ENCODE data around the gene PITPNC1.
"Not testable (repeated sequence)": the region's sequence is repeated elsewhere in the genome, so short reads cannot be mapped to it uniquely, and the experiment has no call there.

The PITPNC1 gene

DNA sequence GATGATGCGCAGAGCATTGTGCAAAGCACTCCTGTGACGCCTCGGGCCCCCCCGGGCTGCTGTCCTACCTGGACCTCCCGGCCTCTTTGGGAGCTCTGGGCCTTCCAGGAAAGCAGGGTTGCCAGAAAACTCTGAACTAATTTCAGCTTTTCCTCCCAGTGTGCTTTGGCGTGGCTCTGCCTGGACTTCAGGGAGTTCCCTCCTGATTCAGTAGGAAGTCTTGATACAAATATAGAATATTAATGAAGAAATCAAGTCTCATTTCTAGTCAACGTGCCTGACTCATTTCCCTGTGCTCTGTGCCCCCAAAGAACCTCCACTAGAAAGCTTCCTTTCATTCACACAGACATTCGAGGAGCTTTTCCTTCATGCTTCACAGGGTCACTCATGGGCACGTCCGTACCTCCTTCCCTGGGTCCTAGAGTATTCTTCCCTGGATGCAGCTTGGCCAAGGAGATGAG is 256.7 kb downstream of the PITPNC1 start:
- DNase-seq = no peak

DNA sequence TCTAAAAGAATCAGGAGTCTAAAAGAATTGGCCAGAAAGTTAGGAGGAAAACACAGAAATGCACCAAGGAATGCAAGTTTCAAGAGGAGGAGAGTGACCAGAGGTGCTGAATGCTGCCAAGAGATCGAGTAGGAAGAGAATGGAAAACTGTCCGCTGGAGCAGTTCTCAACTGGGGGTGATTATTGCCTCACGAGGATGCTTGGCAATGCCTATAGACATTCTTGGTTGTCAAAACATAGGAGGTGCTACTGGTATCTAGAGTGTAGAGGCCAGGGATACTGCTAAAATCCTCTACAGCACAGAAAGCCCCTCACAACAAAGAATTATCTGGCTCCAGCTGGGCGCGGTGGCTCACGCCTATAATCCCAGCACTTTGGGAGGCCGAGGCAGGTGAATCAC is 258.6 kb downstream of the PITPNC1 start:
- no peak for DNase-seq

DNA sequence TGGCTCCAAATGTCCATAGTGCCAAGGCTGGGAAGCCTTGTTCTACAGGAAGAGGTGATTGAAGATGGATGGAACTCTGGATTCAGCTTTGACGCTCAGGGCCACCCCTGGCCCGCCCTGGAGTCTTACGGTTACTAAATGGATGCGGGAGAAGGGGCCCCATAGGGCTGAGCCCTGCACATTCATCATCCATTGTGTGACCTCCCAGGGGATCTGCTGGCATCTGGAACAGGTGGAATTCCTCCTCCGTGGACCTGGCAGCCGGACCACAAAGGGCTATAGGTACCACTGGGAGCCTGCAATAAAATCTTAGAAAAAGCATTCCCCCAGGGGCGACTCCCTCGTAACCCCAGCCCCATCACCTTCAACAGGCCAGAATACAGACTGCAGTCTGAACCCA is 259.2 kb downstream of the PITPNC1 start:
- no peak for DNase-seq

DNA sequence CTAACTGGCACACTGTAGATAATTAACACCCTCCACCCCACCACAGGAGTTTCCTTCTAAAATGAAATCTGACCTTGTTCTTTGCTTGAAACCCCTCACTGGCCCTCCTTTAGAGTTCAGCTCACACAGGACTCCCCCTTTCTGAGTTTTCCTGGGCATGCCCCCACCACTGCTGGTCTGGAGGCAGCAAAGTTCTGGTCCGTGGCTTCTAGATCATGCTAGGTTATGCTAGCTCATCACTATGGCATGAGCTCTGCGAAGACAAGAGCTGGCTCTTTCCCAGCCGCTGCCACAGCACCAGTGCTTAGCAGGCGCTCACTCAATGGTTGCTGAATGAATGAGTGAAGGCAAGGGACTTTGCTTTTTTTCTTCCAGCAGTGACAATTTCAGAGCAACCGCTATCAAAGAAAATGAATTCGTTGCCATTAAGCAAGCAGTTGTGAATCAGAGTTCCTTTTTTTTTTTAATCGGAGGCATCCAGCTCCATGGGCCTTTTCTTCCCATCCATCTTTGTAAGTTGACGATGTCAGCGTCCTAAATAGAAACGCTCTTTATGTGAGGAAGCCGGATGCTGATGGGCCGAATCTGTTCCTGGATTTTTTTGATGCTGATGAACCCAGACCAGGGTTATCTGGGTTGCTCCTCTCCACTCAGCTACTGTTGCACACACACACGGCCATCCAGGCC is 259.9 kb downstream of the PITPNC1 start:
- no peak for DNase-seq

DNA sequence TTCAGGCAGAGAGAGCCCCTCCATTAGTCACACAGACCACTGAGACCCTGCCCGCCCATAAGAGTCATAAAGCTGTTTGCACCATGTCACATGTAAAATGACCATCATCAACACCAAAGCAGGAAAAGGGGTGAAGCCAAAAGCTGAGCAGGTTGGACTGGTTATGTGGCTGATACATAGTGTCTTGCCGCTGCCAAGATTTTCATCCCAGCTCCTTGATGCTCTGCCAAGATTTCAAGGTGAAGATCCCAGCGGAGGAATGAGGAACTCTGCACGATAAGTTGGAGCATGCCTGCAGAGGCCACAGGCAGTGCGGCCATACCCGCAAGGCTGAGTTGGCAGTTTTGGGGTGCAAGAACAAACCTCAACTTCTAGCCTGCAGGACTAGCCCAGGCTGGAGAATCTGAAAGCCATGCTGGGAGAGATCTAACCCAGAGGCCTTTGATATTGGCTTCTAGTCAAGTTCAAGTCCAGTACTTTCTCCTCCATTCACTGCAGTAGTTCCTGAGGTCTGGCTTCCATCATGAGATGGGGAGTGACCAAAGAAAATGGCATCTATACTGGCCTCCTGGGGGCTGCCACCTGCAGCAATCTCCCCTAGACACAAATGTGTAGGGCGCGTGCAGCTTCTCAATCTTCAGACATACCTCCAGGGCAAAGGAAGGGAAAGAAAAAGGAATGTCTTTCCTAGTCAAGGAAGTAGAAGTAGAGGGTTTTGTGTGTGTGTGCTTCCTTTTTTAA is 261.0 kb downstream of the PITPNC1 start:
- no peak for DNase-seq

DNA sequence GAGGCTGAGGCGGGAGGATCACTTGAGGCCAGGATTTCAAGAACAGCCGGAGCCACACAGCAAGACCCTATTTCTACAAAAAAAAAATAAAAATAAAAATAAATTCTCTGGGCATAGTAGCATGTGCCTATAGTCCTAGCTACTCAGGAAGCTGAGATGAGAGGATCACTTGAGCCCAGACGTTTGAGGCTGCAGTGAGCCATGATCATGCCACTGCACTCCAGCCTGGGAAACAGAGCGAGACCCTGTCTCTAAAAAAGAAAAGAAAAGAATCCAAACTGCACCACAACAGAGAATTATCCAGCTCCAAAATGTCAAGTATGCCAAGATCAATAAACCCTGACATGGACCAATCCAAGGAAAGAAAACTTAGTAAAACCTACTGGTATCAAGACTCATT is 261.8 kb downstream of the PITPNC1 start:
- no peak for DNase-seq

DNA sequence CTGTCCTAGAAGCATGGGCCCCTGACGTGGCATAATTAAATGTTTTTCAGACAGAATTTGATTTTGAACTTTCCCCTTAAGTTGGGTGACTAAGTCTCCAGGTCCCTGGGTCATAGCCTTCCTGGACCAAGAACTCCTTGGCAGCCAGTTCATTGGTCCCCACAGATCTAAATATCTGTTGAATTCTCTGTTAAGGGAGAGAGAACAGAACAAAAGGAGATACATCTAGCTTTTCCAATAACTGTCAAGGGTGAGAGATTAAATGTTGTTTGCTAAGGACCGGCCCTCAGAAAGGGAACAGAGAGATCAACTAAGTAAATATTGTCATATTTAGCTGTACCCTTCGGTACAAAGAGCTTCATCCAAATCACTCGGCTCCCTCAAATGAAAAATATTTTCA is 262.5 kb downstream of the PITPNC1 start:
- DNase-seq = no peak

DNA sequence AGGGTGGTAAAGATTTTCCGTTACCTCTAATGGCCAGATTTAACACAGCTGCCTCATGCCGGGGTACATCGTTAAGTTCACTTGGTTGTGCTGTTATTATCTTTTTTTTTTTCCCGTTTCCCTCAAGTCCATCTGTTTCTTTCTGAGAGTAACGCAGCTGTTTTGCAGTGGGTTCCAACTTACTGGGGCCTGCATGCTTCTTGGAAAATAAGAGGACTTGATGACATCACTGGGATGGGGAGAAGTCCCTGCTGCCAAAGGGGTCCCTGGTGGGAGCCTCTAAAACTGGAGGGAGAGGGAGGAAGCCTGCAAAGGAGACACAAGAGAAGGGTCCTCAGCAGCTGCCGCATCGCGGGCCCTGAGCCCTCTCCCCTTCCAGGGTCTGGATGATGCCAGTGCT is 262.9 kb downstream of the PITPNC1 start:
- DNase-seq = peak; percentile 65

DNA sequence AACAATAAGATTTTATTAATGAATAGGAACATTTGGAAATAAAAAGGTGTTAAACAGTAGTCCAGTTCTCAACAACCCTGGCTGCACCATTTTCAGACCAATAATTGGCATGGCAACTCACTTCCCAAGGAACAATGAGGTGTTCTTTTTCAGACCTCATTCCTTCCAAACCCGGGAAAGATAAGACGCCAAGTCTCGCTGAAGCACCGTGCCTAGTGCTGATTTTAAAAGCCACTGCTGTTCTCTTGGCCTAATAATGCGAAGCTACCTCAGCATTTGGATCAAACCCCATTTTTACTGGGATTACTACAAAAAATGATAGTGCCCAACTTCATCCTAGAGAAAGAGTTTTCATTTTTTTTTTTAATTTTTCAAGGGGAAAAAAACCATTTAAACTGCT is 265.4 kb downstream of the PITPNC1 start:
- DNase-seq = no peak

DNA sequence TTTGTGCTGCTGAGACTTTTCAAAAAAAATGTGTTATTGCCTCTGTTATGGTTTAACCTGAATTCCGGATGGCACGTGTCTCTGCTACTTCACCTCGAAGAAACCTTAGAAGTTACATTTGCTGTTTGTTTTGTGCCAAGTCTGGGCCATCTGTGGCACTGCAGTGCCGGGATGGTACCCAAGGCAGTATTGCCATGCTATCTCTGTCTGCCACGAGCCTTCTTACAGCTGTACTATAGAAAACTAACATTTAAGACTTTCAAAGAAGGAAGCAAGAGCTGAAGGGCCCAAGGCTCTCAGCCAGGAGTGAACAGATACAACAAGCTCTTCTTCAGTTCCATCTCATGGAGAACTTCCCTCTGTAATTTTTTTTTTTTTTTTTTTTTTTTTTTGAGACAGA is 267.0 kb downstream of the PITPNC1 start:
- no peak for DNase-seq

DNA sequence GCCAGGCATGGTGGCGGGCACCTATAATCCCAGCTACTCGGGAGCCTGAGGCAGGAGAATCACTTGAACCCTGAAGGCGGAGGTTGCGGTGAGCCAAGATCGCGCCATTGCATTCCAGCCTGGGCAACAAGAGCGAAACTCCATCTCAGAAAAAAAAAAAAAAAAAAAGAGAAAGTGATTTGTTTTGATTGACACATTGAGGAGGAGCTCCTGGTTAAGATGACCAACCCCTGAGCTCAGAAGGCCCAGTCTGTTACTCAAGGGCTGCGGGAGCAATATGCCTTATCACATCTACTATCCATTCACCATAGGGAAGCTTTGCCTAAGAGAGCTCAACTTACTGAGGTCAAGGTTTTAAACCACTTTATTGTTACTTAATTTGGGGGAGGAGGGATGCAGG is 268.1 kb downstream of the PITPNC1 start:
- DNase-seq = not testable (repeated sequence)

DNA sequence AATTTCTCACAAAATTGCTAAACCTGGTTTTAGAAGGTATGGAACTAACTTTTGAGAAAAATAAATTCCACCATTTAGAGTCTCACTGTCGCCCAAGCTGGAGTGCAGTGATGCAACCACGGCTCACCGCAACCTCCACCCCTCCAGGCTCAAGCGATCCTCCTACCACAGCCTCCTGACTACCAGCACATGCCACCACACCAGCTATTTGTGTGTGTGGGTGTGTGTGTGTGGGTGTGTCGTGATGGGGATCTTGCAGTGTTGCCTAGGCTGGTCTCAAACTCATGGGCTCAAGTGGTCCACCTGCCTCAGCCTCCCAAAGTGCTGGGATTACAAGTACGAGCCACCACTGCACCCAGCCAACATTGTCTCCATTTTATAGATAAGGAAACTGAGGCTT is 269.4 kb downstream of the PITPNC1 start:
- no peak for DNase-seq

DNA sequence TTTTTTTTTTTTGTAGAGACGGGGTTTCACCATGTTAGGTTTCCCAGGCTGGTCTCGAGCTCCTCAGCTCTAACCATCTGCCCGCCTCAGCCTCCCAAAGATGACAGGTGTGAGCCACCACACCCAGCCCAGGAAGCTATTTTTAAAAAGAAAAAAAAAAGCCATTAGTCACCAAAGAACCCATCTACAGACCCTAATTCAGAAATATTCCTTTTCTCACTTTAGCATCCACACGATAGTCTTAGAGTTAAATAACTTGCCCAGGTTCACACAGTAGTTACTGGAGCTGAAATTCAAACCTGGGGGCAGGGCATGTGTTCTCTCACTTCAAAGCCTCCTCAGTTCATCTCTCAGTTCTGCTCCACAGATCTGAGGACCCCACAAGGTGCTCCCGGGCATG is 270.4 kb downstream of the PITPNC1 start:
- no peak for DNase-seq

DNA sequence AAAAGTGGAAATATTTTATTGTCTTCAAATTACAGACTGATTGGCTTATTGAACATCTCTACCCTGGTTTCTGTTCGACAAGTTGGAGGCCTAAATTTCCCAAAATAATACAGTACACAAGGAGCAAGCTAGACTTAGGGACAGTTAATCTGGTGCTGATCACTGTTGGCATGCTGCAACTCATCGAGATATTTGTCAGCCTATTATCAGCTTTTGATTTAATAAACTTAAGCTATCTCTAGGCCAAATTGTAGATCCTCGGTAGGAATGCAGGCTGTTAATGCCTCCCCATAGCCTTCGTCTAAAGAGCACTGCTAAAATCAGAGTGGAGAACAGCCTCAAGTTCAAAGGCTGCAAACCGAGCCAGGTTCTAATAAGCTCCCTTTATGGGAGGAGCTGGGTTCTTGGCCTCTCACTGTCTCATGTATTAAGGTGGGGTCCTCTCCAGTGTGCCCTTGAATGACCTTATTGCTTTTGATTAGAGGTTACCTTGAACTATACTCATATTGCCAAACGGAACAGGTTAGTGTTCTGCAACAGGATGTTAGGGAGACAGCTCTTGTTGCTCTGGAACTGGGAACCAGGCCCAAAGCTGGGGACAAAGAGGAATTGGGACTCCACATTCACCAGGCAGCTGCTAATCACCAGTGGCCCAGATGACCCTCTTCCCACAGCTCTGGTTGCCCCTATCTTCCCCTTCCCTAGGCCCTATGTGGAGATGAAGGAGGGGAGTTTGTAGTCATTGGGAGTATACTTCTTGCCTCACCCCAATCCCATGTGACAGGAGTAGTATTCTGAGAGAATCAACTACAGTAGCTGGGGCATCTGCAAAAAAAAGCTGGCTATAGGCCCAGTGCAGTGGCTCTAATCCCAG is 271.2 kb downstream of the PITPNC1 start:
- DNase-seq = no peak

DNA sequence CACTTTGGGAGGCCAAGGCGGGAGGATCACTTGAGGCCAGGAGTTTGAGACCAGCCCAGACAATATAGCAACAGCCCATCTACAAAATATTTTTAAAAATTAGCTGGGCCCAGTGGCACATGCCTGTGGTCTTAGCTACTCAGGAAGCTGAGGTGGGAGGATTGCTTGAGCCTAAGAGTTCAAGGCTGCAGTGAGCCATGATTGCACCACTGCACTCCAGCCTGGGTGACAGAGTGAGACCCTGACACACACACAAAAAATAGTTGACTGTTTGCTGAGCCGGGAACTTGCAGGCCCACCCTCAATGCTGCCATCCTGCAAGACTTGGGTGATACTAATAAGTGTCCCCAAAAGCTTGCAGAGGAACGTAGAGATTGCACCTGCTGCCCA is 271.8 kb downstream of the PITPNC1 start:
- not testable (repeated sequence) for DNase-seq

DNA sequence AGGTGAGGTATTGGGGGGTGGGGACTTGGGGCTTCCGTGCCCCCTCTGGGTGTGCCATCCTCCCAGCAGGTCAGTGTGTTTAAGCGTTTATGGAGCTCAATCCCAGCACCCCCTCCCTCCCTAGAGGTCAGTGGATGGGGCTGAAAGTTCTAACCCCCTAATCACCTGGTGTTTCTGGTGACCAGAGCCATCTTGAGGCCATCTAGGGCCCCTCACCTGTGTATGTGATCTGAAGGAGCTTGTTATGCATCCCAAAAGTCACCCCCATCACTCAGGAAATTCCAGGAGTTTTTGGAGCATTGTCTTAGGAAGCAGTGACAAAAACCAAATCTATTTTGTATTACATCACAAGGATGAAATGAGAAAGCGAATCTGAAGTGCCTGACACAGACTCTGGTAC is 272.8 kb downstream of the PITPNC1 start:
- DNase-seq = no peak

DNA sequence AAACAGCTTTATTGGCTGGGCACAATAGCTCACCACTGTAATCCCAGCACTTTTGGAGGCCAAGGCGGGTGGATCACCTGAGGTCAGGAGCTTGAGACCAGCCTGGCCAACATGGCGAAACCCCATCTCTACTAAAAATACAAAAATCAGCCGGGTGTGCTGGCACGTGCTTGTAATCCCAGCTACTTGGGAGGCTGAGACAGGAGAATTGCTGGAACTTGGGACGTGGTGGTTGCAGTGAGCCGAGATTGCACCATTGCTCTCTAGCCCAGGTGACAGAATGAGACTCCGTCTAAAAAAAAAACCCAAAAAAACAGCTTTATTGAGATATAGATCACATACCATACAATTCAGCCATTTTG is 274.1 kb downstream of the PITPNC1 start:
- DNase-seq = not testable (repeated sequence)

DNA sequence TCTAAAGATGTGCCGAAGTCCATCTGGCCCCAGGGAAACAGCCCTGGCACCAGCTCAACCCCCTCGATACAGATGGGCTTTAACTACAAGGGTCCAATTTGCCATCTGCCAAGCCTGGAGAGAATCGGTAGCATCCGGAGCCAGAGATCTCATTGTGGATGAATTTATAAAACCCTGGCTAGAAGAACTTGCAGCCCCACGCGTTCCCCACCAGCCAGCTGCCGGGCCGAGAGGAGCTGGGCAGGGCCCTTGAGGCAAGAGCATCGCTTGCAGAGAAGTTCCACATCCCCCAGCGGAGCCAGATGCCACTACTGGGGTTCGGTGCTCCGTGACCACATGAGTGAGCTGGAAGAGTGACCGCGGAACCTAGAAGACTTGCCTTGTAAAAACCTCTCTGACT is 275.4 kb downstream of the PITPNC1 start:
- no peak for DNase-seq

DNA sequence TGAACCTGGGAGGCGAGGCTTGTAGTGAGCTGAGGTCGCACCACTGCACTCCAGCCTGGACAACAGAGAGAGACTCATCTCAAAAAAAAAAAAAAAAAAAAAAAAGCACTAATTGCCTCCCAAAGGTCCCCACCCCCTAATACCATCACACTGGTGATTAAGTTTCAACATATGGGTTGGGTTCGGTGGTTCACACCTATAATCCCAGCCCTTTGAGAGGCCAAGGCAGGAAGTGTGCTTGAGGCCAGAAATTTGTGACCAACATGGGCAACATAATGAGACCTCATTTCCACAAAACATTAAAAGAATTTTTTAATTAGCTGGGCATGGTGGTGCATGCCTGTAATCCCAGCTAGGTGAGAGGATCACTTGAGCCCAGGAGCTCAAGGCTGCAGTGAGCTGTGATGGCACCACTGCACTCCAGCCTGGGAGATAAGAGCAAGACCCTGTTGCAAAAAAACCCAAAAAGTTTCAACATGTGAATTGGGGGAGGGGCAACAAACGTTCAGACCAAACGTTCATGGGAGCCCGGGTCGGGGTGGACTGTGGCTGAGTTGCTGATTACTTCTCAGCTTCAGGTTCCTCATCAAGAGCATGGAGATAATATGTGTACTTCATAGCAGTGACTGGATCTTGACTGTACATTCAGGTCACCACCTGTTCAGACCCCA is 278.5 kb downstream of the PITPNC1 start:
- DNase-seq = no peak

DNA sequence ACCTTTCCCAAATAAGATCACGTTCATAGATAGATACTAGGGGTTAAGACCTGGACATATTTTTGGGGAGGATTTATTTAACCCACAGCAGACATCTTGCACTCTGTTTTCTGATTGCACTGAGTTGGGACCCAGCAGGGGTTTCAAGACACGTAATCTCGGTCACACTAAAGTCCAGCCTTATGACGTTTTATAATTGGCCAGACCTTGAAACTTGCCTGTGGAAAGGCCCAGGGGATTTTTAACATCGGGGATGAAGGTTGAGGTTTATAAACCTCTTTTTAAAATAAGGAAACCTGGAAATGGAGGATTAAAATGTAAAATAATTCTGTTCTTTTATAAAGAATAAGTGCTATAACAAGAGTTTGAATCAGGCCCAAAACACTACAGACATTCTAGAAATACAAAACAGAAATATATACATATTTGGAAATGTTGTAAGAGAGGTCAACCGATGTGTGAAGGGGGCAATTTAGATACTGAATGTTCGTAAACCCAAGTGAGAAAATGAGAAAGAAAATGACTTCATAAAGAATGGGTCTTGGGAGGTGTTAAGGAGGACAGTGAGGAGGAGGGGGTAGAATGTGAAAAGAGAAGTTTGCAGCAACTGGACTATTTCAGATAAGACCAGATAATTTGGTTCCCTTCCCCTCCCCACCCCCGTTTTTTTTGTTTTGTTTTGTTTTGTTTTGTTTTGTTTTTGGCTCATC is 279.6 kb downstream of the PITPNC1 start:
- DNase-seq = no peak

DNA sequence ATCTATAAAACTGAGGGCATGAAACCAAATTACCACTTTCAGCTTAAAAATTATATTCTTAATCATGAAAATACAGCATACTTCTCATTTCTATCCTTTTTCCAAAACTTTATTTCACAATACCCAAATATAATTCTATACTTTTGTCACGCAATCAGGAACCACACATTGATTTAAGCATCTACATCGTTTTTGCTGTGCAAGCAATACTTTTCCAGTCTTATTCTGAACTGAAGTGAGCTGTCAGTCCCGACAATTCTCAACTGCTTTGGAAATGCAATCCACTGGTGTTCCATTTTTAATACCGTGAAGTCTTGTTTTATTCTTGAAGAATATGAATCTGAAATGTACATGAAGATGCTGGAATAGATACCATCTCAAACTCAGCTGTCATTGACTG is 280.5 kb downstream of the PITPNC1 start:
- no peak for DNase-seq

DNA sequence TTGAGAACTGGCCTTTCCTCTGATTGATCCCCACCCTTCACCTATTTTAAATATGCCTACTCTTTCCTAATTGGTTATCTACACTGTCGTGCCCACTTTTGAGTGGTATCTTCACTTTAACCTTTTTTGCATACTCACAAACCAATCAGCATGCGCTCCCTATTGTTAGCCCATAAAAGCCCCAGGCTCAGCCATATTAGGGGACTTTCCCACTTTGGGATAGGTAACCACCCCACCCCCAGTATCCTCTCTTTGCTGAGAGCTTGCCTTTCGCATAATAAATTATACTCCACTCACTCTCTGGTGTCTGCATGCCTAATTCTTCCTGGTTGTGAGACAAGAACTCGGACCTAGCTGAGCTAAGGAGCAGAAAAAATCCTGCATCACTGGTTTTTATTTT is 281.2 kb downstream of the PITPNC1 start:
- no peak for DNase-seq

DNA sequence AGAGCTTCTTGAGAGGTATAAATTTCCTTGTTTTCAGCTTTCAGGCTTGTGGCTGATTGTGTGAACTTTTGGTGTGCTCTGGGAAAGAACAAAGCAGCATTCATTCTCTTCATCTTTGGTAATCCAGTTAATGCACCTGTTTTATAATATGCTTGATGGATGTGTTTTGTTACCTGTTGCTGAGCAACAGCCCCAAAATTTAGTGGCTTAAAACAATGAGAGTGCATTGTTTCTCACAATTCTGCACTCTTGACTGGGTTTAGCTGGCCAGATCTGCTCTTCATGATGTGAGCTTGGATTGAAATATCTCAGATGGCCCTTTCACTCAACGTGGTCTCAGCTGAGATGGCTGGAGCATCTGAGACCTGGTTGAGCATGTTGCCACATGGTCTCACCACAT is 281.9 kb downstream of the PITPNC1 start:
- no peak for DNase-seq

All from right hindlimb (tissue), 1 donor.